Measurements from ENCODE around the gene INVS.
"Not testable (repeated sequence)": the region's sequence is repeated elsewhere in the genome, so short reads cannot be mapped to it uniquely, and the experiment has no call there.

DNA sequence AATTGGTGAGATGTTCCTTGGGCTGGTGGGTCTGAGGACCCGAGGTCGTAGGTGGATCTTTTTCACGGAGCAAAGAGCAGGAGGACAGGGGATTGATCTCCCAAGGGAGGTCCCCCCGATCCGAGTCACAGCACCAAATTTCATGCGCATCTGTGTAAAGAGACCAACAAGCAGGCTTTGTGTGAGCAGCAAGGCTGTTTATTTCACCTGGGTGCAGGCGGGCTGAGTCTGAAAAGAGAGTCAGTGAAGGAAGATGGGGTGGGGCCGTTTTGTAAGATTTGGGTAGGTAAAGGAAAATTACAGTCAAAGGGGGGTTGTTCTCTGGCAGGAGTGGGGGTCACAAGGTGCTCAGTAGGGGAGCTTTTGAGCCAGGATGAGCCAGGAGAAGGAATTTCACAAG, 46.9 kb downstream of the INVS start:
- TF ChIP-seq, protein P1, sequence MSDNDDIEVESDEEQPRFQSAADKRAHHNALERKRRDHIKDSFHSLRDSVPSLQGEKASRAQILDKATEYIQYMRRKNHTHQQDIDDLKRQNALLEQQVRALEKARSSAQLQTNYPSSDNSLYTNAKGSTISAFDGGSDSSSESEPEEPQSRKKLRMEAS (IDR thresholded peaks at IDR 0.05), result not testable (repeated sequence)
- TF ChIP-seq JUND (IDR thresholded peaks at IDR 0.05); CTCF (IDR thresholded peaks at IDR 0.05; ENCODE audit: low read depth, low read length, missing input control); ZBTB33 (IDR thresholded peaks at IDR 0.05); SP1 (IDR thresholded peaks at IDR 0.05); YY1 (IDR thresholded peaks at IDR 0.05); TAF1 (conservative IDR thresholded peaks at IDR 0.05); FOXA2 (IDR thresholded peaks at IDR 0.05); GABPA (IDR thresholded peaks at IDR 0.05 in 1 of 2, conservative IDR thresholded peaks at IDR 0.05 in 1 of 2); REST (IDR thresholded peaks at IDR 0.05): not testable (repeated sequence)
- TF ChIP-seq, protein P2, sequence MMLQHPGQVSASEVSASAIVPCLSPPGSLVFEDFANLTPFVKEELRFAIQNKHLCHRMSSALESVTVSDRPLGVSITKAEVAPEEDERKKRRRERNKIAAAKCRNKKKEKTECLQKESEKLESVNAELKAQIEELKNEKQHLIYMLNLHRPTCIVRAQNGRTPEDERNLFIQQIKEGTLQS (IDR thresholded peaks at IDR 0.05), result not testable (repeated sequence)

Data from liver (tissue), 3 donors.